Measurements from ENCODE around the gene SOAT2.

The SOAT2 gene

DNA sequence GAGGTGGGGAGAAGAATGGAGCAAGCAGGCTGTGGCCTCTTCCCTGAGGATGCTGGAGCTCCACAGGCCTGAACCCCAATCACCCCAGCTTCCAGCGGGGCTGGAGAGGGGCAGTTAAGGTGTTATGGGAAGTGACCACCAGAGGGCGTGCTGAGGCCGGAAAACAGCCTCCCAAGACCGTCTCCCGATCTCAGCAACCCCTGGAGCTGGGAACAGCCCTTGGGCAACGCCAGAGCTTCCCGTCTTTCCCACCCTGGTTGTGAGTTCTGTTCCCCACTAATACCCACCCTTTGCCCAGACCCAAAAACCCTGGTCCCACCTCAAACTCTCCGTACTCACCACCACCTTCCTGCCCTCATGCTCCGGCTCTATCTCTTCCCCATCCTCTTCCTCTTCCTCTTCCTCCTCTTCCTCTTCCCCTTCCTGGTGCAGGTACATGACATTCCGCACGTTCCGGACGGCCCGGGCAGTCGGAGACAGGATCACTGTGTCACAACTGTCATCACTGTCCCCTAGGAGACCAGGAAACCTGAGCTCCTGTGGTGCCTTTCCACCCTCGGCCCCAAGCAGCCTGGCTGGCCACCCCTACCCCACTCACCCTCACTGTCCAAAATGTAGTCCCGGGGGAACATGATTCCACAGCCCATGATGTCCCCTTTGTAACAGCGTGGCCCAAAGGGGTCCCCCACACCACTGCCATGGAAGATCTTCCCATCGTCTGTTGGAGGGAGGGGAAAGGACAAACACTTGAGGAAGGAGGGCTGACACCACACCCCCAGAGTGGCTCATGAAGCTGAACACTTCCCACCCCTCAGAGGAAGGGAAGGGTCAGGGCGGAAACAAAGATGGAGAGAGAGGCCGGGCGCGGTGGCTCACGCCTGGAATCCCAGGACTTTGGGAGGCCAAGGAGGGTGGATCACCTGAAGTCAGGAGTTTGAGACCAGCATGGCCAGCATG, 37.0 kb upstream of the SOAT2 start:
- DNase-seq: peak; percentile 69

DNA sequence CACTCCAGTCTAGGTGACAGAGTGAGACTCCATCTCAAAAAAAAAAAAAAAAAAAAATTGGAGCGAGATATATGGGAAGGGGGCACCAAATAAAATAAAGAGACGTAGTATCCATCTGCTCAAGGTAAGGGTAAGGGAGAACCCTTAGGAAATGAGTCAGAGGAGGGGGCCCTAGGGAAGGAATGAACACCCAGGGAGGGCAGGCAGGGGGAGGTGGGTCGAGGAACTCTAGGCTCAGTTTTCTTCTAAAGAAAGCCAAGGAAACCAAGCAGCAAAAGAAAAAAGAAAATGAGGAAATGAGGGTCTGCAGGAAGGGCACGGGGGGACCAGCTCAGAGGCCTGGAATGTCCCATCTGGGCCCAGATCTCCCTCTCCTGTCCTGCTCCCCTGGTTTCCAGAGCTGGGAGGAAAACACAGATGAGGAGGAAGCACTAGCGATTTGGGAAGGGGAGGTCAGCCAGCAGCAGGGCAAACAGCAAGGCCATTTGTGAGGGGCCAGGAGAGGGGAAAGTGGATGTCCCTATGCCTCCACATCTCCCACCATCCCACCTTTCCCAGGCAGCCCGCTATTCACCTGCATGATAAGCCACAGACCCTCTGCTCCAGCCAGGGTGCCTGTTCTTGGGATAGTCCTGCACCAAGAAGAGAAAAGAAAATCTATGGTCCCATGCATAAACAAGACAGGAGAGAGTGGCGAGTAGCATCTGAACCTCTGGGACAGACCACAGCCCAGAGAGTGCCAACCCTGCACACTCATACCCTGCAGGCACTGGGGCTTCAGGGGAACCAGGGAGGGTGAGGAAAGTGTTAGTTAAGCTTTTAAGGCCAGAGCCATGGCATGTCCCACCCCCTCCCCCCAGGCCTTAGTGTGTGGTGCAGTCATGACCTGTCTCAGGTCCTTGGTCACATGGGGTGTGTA, 36.0 kb upstream of the SOAT2 start:
- no peak for DNase-seq

DNA sequence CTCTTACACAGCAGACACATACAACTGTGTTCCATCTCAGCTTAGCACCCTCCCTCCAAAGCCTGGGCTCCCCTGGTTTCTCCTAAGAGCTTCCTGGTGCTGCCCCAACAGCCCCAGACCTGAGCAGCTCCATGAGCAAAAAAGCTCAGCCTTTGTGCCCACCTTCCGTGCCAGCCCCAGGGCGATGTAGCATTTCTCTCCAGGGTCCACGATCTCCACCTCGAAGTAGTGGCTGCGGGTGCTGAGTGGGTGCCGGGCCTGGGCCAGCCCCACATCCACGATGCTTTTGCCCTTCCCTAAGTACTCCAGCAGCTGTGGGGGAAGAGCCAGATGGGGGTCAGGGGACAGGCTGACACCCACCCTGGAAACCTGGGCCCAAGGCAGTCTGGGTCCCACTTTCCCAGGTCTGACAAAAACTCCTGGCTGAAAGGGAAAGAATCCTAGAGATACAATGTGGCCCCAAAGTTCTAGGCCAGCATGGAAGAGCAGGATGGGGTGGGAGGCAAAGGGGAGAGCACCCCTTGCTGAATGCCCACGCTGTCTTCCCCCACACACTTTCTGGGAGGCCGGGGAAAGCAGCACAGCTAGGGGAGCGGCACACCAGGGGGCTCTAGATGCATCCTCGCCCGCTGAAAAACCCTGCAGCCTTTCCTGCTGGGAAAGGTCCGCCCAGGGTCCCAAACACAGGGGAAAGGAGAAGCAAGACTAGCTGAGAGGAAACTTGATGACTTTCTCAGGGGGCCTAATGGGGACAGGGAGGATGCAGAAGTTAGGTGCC, 35.1 kb upstream of the SOAT2 start:
- DNase-seq: no peak

DNA sequence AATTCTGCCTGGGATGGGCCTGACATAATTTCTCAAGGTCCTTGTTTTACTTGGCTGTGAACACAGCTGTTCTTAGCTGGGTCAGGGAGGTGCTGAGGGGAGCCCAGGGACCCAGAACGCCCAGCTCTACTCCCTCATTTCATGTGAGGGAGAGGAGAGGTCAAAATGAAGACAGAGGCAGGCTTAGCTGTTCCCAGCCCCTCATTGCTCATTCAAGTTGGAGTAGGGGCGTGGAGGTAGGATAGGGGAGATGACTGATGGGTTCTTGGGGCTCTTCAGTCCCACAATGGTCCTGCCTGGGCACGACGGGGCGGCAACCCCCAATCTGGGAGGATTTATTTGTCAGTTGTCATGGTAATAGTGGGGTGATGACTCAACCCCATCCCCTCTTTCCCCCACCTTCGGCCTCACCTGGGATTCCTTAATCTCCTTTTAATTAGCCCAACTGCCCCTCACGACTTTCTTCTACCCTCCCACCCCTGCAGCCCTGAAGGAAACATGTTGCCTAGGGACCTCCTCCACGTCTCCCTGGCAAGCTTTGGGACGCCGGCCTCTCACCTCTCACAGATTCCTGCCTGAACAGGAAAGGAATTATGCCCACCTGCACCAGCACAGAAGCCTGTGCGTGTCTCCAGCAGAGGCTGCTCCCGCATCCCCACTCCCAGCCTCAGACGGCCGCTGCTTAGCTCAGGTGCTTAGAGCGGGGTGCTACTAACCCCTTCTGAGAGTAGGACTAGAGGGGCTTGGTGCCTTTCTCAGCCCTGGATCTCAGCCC, 34.3 kb upstream of the SOAT2 start:
- DNase-seq: no peak

DNA sequence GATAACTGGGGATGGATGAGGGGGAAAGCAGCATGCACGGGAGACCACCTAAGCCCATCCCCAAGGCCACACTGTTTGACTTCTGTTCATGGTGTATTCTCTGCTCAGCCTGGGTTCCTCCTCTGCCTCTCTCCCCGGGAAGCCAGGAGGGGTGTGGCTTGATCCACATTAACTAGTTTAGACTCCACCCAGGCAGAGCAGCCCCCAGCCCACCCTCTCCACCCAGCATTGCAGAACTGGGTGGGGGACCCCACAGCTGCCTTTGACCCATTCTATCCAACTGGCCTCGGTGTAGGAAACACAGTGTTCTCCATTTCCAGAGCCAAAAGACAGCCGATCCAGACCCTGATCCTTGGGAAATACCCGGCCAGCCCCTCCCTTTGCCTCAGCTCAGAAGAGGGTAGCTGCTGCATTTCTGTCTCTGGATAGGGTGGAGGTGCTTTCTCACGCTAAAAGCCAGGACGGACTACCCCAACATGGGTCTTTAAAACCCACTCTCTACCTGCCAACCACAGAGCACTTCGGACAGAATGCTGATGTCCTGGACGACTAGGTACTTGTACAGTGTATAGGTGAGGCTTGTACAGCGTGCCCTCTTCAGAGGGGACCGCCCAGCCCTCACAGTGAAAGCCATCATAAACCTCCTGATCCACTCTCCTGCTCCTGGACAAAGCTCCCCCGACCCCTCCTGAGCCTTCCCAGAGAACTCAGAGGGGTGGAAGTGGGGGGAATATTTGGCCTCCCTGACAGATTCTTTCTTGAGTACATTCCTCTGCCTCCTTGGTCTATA, 33.5 kb upstream of the SOAT2 start:
- no peak for DNase-seq

DNA sequence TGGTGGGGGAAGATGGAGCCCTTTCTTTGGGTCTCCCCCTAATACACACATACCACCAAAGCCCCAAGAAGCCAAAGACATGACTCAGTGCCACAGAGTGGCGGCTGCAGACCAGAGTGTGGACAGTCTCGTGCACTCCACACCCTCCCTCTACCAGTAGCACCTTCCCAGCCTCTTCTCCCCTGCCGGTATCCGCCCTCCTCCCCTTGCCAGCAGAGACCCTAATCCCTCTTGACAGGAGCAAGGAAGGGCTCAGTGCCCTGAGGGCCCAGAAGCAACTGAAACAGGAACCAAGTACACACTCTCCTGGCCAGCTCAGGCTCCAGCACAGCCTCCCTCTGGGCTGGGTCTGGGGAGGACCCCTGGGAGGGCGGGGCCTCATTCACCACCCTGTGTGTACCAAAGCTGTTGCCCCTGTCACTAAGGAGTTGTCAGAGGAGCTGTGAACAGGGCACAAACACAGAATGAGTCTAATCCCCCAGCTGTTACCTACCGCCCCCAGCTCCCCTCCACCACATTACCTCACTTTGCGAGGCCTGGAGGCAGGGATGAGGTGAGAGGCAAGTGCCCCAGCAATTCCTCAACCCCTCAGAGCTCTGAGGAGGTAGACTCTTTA, 32.3 kb upstream of the SOAT2 start:
- no peak for DNase-seq

DNA sequence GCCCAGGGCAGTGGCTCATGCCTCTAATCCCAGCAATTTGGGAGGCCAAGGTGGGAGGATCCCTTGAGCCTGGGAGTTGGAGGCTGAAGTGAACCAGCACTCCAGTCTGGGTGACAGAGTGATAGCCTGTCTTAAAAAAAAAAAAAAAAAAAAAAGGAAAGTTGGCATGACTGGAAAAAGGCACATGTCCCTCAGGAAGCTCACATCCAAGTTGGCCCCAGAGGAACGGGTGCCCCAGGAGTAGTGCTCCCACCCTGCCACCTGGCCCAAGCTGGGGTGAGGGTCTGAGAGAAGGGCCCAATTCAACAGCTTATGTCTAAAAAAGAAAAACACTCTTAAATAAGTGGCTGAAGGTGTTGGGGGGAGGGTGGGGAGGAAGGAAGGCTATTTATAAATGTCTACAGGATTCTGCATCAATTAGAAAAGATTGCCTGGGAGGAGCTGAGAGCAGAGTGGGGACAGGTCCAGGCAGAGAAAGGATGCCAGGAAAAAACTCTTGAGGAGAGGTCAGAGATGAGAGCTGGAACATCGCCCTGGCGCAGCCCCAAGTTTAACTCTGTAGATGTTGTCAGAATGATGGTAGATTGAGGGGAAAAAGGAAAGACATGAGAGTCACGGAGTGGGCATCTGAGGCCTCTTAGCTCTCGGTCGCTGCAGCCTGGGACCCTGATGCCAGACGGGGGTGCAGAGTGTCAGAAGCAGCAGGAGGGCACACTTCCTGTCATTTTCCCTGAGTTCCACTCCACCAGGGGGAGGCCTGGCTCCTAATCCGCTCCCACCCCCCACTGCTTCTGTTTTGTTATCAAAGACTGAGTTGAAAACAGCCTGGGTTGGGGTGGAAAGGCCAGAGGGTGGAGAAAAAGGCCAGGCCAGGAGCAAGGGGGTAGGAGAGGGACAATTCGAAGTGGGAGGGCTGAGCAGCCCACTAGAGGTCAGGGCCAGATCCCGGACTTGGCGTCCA, 31.4 kb upstream of the SOAT2 start:
- no peak for DNase-seq

DNA sequence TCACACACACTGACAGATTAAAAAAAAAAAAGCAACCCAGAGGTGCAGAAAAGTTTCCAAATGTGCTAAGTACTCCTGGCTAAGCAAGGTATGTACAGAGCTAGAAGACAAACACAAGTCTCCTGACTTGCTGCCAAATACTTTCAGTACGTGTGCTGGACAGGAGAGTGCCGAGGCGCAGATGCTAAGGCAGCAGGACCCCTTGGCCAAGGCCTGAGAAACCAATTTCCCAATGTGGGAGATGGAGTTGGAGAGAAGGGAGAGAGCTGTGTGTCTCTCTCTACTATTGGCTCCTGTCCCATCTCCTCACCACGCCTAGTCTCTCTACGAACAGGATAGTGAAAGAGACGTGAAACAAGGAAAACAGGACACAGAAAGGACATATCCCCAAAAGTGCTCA, 29.4 kb upstream of the SOAT2 start:
- no peak for DNase-seq

DNA sequence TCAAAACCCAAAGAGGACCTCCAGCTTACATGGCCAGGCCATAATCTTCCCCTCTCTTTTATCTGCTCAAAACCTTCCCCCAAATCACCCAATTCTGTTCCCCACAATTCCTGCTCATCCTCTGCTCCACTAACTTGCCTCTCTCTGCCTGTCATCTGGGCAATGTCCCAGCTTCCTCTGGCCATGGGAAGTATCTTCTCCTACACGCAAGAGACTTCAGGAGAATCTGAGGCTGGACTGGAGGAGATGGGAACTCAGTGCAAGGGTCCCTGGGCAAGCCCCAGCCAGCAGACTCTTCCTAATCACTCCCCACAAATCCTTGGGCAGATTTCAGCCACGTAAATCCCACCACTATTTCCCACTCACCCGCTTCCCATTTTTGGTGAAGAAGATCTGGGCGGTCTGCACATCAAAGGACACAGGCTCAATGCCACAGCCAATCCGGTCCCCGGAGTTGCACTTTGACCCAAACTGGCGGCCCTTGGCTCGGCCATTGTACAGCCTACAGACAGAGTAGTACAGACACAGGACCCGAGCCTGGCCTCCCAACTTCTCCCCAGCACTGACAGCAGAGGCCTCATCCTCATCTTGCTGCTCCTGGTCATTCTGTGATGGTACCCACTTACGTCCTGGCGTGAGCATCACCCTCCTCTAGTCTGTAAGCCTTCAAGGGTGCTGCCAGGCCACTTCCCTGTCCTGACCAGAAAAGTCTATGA, 28.8 kb upstream of the SOAT2 start:
- DNase-seq: no peak

DNA sequence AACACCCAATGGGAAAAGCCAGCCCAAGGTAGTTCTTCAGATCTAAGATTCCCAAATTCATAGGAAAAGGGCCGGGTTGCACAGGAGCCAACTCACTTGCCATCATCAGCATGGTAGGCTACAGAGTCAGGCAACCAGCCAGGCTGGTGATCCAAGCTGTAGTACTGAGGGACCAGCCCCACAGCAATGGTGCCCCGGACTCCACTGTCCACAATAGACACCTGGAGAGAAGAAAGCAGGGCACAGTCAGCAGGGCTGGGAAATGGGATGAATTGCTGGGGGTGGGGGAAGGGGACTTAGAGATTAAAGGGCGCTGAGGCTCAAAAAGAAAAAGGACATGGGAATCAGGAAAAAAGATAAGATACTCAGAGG, 28.3 kb upstream of the SOAT2 start:
- DNase-seq: no peak

DNA sequence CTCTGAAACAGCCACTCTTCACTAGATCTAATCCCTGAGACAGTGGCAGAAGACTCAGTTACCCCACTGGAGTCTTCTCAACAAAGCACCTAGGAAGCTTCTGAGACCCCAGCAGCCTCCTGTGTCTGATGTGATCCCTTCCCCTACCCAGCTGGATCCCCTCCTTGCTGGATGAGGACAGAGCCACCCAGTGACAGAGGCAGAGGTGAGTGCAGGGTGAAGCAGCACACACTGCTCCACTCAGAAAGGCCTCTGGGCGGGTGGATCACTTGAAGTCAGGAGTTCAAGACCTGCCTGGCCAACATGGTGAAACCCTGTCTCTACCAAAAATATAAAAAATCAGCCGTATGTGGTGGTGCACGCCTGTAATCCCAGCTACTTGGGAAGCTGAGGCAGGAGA, 26.8 kb upstream of the SOAT2 start:
- no peak for DNase-seq

DNA sequence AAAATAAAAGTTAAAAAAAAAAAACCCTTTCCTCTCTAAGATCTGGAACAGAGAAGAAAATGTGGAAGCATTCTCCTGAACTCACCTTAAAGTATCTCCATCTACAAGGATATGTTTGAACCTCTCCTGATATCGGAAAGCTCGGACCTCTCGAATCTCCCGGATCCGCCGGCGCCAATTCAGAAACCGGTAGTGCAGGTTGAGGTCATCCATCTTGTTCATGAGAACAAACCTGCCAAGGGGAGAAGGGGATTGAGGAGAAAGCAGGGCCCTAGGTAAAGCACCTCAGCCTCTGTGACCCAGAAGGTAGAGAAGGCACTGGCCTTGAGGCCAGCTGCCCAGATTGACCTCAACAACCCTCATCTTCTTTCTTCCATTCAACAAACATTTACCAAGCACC, 26.3 kb upstream of the SOAT2 start:
- DNase-seq: no peak

DNA sequence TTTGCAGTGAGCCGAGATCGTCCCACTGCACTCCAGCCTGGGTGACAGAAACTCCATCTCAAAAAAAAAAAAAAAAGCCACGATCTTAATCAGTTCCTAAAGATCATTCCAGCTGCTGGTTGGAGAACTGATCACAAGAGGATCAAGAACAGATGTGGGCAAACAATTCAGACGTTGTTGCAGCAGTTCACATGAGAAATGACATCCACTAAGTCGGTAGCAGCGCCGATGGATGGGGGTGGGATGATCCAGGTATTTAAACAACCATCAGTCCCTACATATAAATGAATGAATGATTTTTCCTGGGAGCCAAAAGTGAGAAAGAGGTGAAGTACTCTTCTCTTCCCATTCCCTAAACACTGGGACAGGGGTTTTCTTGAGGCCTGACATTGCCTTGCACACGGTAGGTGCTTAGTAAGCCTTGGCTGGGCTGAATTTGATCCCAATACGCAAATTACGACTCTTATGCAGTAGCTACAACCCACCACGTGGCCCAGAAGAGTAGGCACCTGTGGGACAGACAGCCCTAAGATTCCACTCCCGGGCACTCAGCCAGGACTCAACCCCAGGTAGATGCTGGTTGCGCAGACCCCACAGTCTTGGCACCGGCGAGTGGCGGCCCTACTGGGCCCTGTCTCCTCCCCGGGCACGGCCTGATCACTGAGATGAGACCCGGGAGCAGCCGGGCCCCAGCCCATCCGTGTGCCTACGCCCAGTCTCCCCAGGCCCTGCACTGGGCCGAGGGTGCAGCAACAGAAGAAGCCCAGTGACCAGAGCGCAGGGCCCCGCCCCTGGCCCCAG, 24.7 kb upstream of the SOAT2 start:
- DNase-seq: no peak

DNA sequence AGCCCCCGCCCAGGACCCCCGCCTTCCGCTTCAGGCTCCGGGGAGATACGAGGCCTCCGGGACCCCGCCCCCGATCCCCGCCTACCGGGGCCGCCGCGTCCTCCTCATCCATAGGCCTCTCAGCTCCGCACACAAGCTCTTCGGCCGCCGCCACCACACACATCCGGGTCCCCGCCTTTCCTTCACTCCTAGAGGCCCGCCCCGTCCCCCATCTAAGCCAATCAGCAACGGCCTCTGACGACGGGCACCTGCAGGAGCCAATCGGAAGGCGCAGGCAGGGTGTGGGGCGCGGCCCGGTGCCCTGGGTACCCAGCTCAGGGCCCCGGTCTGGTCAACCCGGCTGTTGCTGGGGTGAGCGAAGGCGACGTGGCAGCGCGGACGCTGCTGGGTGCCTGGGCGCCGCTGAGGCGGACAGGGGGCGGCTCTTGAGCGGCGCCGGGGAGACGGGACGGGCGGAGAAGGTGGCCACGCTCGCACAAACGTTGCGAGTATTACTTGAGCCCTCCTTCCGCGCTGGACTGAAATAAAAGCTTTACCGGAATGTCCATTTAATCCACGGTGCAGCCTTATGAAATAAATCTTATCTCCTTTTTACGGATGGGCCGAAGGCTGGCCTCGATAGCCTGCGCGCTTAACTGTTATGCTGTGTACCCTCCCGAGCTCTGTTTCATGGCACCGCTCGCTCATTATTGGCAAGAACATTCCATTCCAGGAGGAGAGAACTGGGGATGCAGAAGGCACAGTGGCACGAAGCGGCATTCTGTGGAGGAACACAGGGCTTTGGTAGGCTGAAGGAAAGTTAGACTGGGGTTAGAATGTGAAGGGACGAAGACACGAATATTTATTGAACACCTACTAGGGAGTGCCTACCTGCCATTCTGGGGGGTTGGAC, 23.8 kb upstream of the SOAT2 start, which contains the start of gene SPRYD3:
SPRYD3 (minus strand) TSS at position 165 of the 892 bp plus-strand sequence; CDS start at position 108, 57 bp downstream.
- peak; percentile 98 for DNase-seq

DNA sequence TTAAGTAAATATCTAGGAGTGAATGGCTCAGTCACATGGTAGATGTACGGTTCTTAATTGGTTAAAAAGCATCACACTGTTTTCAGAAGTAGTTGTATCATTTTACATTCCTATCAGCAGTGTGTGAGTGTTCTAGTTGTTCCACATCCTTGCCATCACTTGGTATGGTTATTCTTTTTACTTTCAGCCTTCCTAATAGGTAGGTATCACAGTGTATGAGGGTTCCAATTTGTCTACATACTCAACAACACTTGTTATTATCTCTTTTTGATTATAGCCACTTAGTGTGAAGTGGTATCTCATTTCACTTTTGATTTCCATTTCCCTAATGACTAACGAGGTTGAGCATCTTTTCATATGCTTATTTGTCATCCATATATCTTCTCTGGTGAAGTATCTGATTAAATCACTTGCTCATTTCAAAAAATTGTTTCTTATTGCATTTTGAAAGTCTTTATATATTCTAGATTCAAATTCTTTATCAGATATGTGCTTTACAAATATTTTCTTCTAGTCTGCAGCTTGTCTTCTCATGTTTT, 20.6 kb upstream of the SOAT2 start:
- no peak for DNase-seq

DNA sequence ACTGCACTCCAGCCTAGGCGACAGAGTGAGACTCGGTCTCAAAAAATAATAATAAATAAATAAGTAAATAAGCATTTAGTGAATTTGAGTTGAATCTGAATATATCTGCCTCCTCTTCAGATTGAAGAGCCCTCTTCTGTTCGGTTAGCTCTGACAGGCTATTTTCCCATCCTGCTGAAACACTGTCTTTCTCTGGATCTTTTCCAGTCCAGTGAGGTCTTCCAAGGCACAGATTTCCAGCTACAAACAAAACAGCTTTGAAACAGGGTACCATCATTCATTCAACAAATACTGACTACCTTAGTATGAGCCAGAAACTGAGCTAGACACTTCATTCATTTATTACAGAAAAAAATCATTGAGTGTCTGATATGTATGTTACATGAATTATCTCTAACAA, 16.9 kb upstream of the SOAT2 start:
- DNase-seq: no peak

DNA sequence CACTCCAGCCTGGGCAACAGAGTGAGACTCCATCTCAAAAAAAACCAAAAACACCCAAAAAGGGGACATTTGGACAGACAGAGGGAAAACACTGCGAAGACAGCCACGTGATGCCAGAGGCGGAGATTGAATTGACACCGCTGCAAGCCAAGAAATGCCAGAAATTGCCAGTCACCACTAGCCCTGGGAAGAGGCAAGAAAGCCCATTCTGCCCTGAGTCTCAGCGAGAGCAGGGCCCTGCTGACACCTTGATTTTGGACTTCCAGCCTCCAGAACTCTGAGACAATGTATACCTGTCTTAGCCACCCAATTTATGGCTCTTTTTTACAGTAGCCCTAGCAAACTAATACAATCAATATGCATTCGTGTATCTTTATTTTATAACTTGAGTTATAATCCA, 13.2 kb upstream of the SOAT2 start:
- DNase-seq: no peak
